SK-N-MC (cell line): ENCODE measurements around the gene HOXA4.

ENCODE experiments used
- EZH2 ChIP-seq: fragments of 200-600 bp; sonication (generic); IDR thresholded peaks from one replicate; pipeline ENCODE4 v1.6.1; 2017; ENCODE audit warnings: antibody characterized with exemption
- POLR2AphosphoS5 ChIP-seq: IDR thresholded peaks from 2 replicates; pipeline ENCODE4 v1.6.1; 2012; ENCODE audit warnings: mild to moderate bottlenecking, low read depth, low read length, borderline replicate concordance

DNA sequence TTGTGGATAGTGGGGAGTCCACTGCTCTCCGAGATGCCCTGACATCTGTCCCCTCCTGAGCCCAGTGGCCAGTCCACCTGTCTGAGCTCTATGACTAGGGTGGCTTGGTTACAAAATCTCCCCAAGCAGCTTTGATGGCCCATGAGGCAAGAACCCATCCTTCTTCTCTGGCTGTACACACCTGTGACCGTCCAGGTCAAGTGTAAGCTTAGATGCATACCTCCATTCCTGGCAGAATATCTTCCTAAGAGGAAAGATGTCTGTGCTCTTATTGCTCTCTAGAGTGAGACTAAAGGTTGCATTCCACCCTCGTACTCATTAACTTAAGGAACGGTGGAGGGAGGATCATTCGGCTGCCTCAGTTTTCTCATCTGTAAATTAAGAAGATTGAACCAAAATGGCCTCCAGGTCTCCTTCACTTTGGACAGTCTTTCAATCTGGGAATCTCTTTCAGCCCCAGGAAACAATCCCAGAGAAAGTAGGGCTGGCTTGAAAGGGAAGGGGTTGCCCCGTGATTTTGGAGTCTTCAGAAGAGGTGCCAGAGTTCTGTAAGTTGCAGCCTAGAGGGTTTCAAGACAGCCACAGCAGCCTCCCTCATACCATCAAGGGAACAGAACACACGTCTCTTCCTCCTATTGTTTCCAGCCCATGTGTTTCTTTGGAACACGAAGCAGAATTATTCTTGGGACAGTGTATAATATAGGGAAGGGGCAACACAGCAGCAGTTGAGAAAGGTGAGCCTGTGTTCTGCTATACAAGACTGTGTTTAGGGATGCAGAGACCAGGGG is 5.5 kb downstream of the HOXA4 start:
- TF ChIP-seq EZH2 (no peak), POLR2AphosphoS5 (no peak)
